AG04449 (cell line): ENCODE measurements around the gene RCN1.
"Not testable (repeated sequence)": the region's sequence is repeated elsewhere in the genome, so short reads cannot be mapped to it uniquely, and the experiment has no call there.

Experiments used
- CTCF ChIA-PET: fragments of 350-600 bp; formaldehyde crosslinking; extraction: SDS; loops from one replicate; lab custom pipeline; 2021; ENCODE audit warnings: antibody characterized with exemption; lab: Yijun Ruan, JAX
- POLR2A ChIA-PET: fragments of 400-600, 350-600 bp; formaldehyde crosslinking; extraction: SDS; loops from one replicate; lab custom pipeline; 2020; ENCODE audit warnings: antibody characterized with exemption, inconsistent platforms; lab: Yijun Ruan, JAX
- DNase-seq: peaks from one replicate; pipeline ENCODE4 v3.0.0-alpha.2; 2010; ENCODE audit warnings: low read depth, low spot score
- H3K4me3 ChIP-seq: 2 replicates; pipeline ENCODE4 v1.5.1; 2011; ENCODE audit warnings: low read depth, mild to moderate bottlenecking, control low read depth, low read length
- CTCF ChIP-seq: IDR thresholded peaks from one replicate; pipeline ENCODE4 v1.5.1; 2011; ENCODE audit warnings: mild to moderate bottlenecking, moderate library complexity, low read length, control low read depth, inconsistent platforms; ENCODE audit not compliant: insufficient read depth; ENCODE audit errors: missing control alignments

RCN1 gene

GRCh38 chr11:32118025-32118974 lies 27.4 kb downstream of the RCN1 start:
- no peak overlapping the region for H3K4me3 ChIP-seq
- ChIA-PET CTCF (interaction anchor here (1.2 kb wide), 1 partner anchor 9 kb away, joined by 3 read pairs; no protein-coding TSS in a partner anchor), POLR2A (interaction anchor here (1.9 kb wide), 1 partner anchor 27 kb away, joined by 8 read pairs; the partner anchor contains the start of gene RCN1)
- no peak for TF ChIP-seq CTCF
- no peak for DNase-seq

DNA sequence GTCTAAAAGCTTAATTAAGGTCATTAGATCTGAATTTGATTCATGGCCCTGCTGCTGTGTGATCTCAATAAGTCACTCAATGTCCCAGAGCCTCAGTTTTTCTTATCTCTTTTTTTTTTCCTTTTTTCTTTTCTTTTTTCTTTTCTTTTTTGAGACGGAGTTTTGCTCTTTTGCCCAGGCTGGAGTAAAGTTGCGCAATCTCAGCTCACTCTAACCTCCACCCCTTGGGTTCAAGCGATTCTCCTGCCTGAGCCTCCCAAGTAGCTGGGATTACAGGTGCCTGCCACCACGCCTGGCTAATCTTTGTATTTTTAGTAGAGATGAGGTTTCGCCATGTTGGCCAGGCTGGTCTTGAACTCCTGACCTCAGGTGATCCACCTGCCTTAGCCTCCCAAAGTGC lies 28.3 kb downstream of the RCN1 start:
- POLR2A ChIA-PET, CTCF ChIA-PET, DNase-seq, H3K4me3 ChIP-seq: not testable (repeated sequence)

- POLR2A ChIA-PET: no interaction called here
- DNase-seq: no peak
- CTCF ChIA-PET: interaction anchor here (1.3 kb wide), 1 partner anchor 69 kb away, joined by 3 read pairs; no protein-coding TSS in a partner anchor
- H3K4me3 ChIP-seq: no peak overlapping the region
- TF ChIP-seq CTCF: no peak
These were observed 30.1 kb downstream of the RCN1 start for GRCh38 chr11:32121012-32121411.

- POLR2A ChIA-PET: no interaction called here
These were observed 31.3 kb downstream of the RCN1 start for GRCh38 chr11:32122200-32122599.

GRCh38 chr11:32131321-32131720 lies 40.4 kb downstream of the RCN1 start:
- no peak overlapping the region for H3K4me3 ChIP-seq
- TF ChIP-seq CTCF: no peak
- ChIA-PET POLR2A (no interaction called here), CTCF (no interaction called here)
- DNase-seq: no peak

More at GRCh38 chr11:32122200-32122599, 31.3 kb downstream of the RCN1 start:
- no peak overlapping the region for H3K4me3 ChIP-seq
- DNase-seq: no peak
- CTCF ChIA-PET: interaction anchor here (1.3 kb wide), 1 partner anchor 70 kb away, joined by 3 read pairs; no protein-coding TSS in a partner anchor
- no peak for TF ChIP-seq CTCF

DNA sequence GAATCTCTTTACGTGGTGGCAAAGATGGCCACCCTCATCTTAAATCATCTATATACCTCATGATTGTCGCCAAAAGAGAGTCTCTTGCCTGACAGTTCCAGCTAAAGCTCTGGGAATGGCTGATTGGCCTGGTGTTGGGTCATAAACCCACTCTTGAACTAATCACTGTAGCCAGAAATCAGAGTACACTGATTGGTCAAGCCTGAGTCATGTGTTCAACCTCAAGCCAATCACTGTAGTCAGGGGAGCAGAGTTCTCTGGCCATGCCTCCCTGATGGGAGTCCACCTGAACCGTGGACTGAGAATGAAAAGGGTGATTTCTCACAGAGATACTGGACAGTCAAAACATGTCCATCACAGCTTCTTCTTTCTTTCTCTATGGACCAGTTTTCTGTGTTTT lies 45.8 kb downstream of the RCN1 start:
- no peak for DNase-seq
- H3K4me3 ChIP-seq: no peak overlapping the region
- POLR2A ChIA-PET: interaction anchor here (1.4 kb wide), 1 partner anchor 46 kb away, joined by 8 read pairs; the partner anchor contains the start of gene RCN1
- CTCF ChIA-PET: interaction anchor here (1.1 to 1.5 kb wide), 3 partner anchors 30 to 85 kb away, joined by 3 to 5 read pairs (median 4); no protein-coding TSS in a partner anchor
- TF ChIP-seq CTCF: no peak
